Suprapubic skin (tissue), 4 donors: ENCODE data around the gene TFAP2C.

Experiments used
- CTCF ChIP-seq, 2 donors: fragments of 200-600 bp in 1 of 2; fragments of 450-650 bp in 1 of 2; sonication (generic) in 1 of 2; IDR thresholded peaks; one replicate each; pipeline ENCODE4 v1.5.1; 2016 to 2019; ENCODE audit warnings: antibody characterized with exemption in 2 of 2, mild to moderate bottlenecking in 1 of 2, moderate library complexity in 1 of 2
- EP300 ChIP-seq: sonication (generic); formaldehyde crosslinking; IDR thresholded peaks from one replicate; pipeline ENCODE4 v1.6.1; 2017; ENCODE audit warnings: antibody characterized with exemption
- POLR2A ChIP-seq, 2 donors: fragments of 450-650 bp; IDR thresholded peaks; one replicate each; pipeline ENCODE4 v1.6.1; 2017; ENCODE audit warnings: antibody characterized with exemption in 2 of 2, mild to moderate bottlenecking in 2 of 2, moderate library complexity in 2 of 2
- POLR2AphosphoS5 ChIP-seq, 3 donors: sonication (generic); formaldehyde crosslinking; IDR thresholded peaks; one replicate each; pipeline ENCODE4 v1.6.1; 2017; ENCODE audit warnings: antibody characterized with exemption in 3 of 3

- TF ChIP-seq CTCF (IDR thresholded peaks at IDR 0.05) (no peak), POLR2AphosphoS5 (IDR thresholded peaks at IDR 0.05) (no peak), POLR2A (IDR thresholded peaks at IDR 0.05) (no peak), EP300 (no peak)
These were observed 54.2 kb downstream of the TFAP2C start for GRCh38 chr20:56683077-56683865.
